ENCODE data around the gene COL20A1.

The COL20A1 gene

GRCh38 chr20:63252284-63252711 lies 40.7 kb upstream of the COL20A1 start:
- no peak for ATAC-seq
- TF ChIP-seq ZC3H10 (CRISPR knock-in tag; IDR thresholded peaks at IDR 0.05), result no peak

GRCh38 chr20:63253065-63253437 lies 39.9 kb upstream of the COL20A1 start:
- no peak; the same call in 1 of the 3 replicates for ATAC-seq
- TF ChIP-seq ZNF565 (CRISPR knock-in tag; conservative IDR thresholded peaks at IDR 0.05; ENCODE audit: low read depth) (no peak), PPARA (CRISPR knock-in tag; IDR thresholded peaks at IDR 0.05; ENCODE audit: borderline replicate concordance) (no peak), ZNF70 (CRISPR knock-in tag; IDR thresholded peaks at IDR 0.05) (no peak), CREB5 (CRISPR knock-in tag; IDR thresholded peaks at IDR 0.05; ENCODE audit: low read depth) (no peak), CSRNP3 (CRISPR knock-in tag; IDR thresholded peaks at IDR 0.05) (no peak), TSHZ2 (CRISPR knock-in tag; IDR thresholded peaks at IDR 0.05) (no peak), ZFP30 (CRISPR knock-in tag; IDR thresholded peaks at IDR 0.05) (no peak), CSDC2 (CRISPR knock-in tag; IDR thresholded peaks at IDR 0.05) (no peak), ISL1 (CRISPR knock-in tag; IDR thresholded peaks at IDR 0.05) (no peak)

- TF ChIP-seq BACH2 (CRISPR knock-in tag; IDR thresholded peaks at IDR 0.05; ENCODE audit: borderline replicate concordance), result no peak
- no peak for TF ChIP-seq CSDC2 (CRISPR knock-in tag; IDR thresholded peaks at IDR 0.05)
- TF ChIP-seq GLIS3 (CRISPR knock-in tag; IDR thresholded peaks at IDR 0.05), result no peak
- no peak for TF ChIP-seq ZNF70 (CRISPR knock-in tag; IDR thresholded peaks at IDR 0.05)
- TF ChIP-seq PATZ1 (CRISPR knock-in tag; IDR thresholded peaks at IDR 0.05; ENCODE audit: borderline replicate concordance), result no peak
- TF ChIP-seq RARB (CRISPR knock-in tag; IDR thresholded peaks at IDR 0.05), result no peak
- no peak for TF ChIP-seq SNAI2 (CRISPR knock-in tag; IDR thresholded peaks at IDR 0.05)
- TF ChIP-seq TCF4 (CRISPR knock-in tag; IDR thresholded peaks at IDR 0.05; ENCODE audit: borderline replicate concordance), result no peak
- no peak for TF ChIP-seq POU6F1 (CRISPR knock-in tag; IDR thresholded peaks at IDR 0.05; ENCODE audit: borderline replicate concordance, low read depth)
- TF ChIP-seq ZNF8 (CRISPR knock-in tag; IDR thresholded peaks at IDR 0.05), result no peak
- TF ChIP-seq ISL1 (CRISPR knock-in tag; IDR thresholded peaks at IDR 0.05), result no peak
- TF ChIP-seq ZFP30 (CRISPR knock-in tag; IDR thresholded peaks at IDR 0.05), result no peak
- ATAC-seq, result no peak; the same call in 2 of the 3 replicates
Observed at GRCh38 chr20:63253438-63254231, 39.4 kb upstream of the COL20A1 start.

GRCh38 chr20:63254232-63254605 lies 38.8 kb upstream of the COL20A1 start, which contains the start of gene NKAIN4:
Gene NKAIN4 (minus strand): TSS chr20:63254463. CDS start chr20:63254450, 13 bp downstream.
- ATAC-seq, result no peak
- no peak for TF ChIP-seq CSDC2 (CRISPR knock-in tag; IDR thresholded peaks at IDR 0.05)
- TF ChIP-seq PPARA (CRISPR knock-in tag; IDR thresholded peaks at IDR 0.05; ENCODE audit: borderline replicate concordance), result no peak
- no peak for TF ChIP-seq POU6F1 (CRISPR knock-in tag; IDR thresholded peaks at IDR 0.05; ENCODE audit: borderline replicate concordance, low read depth)
- no peak for TF ChIP-seq RARB (CRISPR knock-in tag; IDR thresholded peaks at IDR 0.05)
- TF ChIP-seq ZFP30 (CRISPR knock-in tag; IDR thresholded peaks at IDR 0.05), result no peak
- TF ChIP-seq ARNTL (CRISPR knock-in tag; IDR thresholded peaks at IDR 0.05; ENCODE audit: borderline replicate concordance, low read depth), result no peak
- TF ChIP-seq ESRRG (CRISPR knock-in tag; IDR thresholded peaks at IDR 0.05), result no peak
- no peak for TF ChIP-seq ZFP3 (CRISPR knock-in tag; IDR thresholded peaks at IDR 0.05)
- no peak for TF ChIP-seq ZNF70 (CRISPR knock-in tag; IDR thresholded peaks at IDR 0.05)
- TF ChIP-seq TCF4 (CRISPR knock-in tag; IDR thresholded peaks at IDR 0.05; ENCODE audit: borderline replicate concordance), result no peak
- TF ChIP-seq ZC3H10 (CRISPR knock-in tag; IDR thresholded peaks at IDR 0.05), result no peak
- no peak for TF ChIP-seq CREB5 (CRISPR knock-in tag; IDR thresholded peaks at IDR 0.05; ENCODE audit: low read depth)
- TF ChIP-seq ZNF565 (CRISPR knock-in tag; conservative IDR thresholded peaks at IDR 0.05; ENCODE audit: low read depth), result no peak
- no peak for TF ChIP-seq TOX (CRISPR knock-in tag; IDR thresholded peaks at IDR 0.05; ENCODE audit: borderline replicate concordance)
